HUES6 (cell line): ENCODE results near the gene NFIA.

ENCODE experiments used
- H3K27ac ChIP-seq: 2 replicates; pipeline ENCODE4 v1.7.0; 2013; ENCODE audit warnings: low read depth, mild to moderate bottlenecking, low read length, inconsistent platforms
- H3K27me3 ChIP-seq: 2 replicates; pipeline ENCODE4 v1.6.1; 2013; ENCODE audit warnings: low read length; ENCODE audit not compliant: control insufficient read depth, insufficient read depth
- H3K36me3 ChIP-seq: 2 replicates; pipeline ENCODE4 v1.6.1; 2013; ENCODE audit warnings: low read length; ENCODE audit not compliant: control insufficient read depth, insufficient read depth
- H3K4me1 ChIP-seq: 2 replicates; pipeline ENCODE4 v1.6.1; 2013; ENCODE audit warnings: low read length; ENCODE audit not compliant: control insufficient read depth, insufficient read depth
- H3K4me3 ChIP-seq: 2 replicates; pipeline ENCODE4 v1.5.1; 2013; ENCODE audit warnings: low read depth, low read length
- H3K9ac ChIP-seq: one replicate; pipeline ENCODE4 v1.6.1; 2013; ENCODE audit warnings: mild to moderate bottlenecking, low read length
- H3K9me3 ChIP-seq: 2 replicates; pipeline ENCODE4 v1.6.1; 2013; ENCODE audit warnings: low read depth, low read length; ENCODE audit not compliant: control insufficient read depth, insufficient read depth

Gene NFIA

DNA sequence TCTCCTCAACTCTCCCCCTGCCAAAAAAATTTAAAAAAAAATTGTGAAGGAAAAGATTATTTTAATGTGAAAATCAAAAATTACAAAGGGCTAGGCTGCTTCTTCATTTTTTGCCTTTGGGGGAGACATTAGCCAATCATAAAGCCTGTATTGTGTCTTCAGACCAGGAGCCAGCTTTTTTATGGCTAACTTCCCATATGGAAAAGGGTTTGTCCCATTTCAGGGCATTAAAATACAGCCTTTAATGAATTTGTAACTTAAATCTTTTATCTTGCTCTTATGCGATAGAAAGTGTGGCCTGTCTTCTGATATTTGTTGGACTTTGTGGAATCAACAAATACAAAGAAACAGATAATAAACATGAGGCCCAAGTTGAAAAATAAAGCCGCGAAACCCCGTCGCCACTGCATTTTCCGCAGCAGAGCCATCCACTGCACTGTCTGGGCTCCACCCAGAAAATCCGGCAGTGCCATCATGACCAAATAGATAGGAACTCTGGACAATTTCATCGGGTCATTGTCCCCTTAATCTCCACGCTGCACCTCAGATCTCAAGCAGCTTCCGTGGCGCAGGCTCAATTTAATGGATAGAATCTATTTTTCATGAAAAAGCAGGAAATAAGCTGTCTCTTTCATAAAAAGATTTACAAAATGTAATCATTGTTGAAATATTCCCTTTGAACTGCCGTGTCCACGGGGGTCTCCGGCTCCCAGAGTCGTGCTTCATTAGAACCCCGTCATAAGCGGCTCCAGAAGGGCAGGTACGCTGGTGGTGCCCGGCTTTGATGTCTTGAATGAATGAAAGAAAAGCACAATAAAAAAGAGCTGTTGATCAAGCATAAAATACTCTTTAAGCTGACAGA is 365.0 kb downstream of the NFIA start:
- H3K4me1 ChIP-seq, result peaks cover 1% of the 10 kb centered on the region
- no peak overlapping the region for H3K9ac ChIP-seq
- H3K4me3 ChIP-seq, result no peak overlapping the region
- H3K27me3 ChIP-seq, result no peaks in the 10 kb centered on the region
- H3K27ac ChIP-seq, result no peak overlapping the region
- H3K9me3 ChIP-seq, result no peaks in the 10 kb centered on the region
- no peaks in the 10 kb centered on the region for H3K36me3 ChIP-seq

DNA sequence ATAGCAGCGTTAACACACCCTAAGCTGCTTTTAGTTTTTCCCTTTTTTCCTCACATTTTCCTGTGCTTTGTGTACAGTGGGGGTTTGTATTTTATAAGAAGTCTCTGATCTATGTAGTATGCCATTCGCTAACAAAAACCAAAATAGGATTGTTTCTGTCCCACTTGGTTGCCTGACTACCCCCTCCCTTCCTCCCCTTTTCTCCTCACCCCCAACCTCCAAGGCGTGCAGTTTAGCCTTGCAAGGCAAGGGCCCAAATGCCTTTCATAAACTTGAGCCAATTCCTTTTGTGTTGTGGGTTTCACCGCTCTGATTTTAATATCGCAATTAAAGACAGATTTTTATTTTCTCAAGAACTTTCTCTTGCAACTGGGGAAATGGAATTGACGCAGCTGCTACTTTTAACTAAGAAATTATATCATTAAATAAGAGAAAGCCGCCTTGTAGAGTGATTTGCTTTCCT is 365.6 kb downstream of the NFIA start:
- H3K4me3 ChIP-seq, result no peak overlapping the region
- peaks cover 8% of the 10 kb centered on the region for H3K4me1 ChIP-seq
- H3K9ac ChIP-seq, result no peak overlapping the region
- H3K27me3 ChIP-seq, result no peaks in the 10 kb centered on the region
- H3K27ac ChIP-seq, result no peak overlapping the region
- H3K9me3 ChIP-seq, result no peaks in the 10 kb centered on the region
- no peaks in the 10 kb centered on the region for H3K36me3 ChIP-seq

DNA sequence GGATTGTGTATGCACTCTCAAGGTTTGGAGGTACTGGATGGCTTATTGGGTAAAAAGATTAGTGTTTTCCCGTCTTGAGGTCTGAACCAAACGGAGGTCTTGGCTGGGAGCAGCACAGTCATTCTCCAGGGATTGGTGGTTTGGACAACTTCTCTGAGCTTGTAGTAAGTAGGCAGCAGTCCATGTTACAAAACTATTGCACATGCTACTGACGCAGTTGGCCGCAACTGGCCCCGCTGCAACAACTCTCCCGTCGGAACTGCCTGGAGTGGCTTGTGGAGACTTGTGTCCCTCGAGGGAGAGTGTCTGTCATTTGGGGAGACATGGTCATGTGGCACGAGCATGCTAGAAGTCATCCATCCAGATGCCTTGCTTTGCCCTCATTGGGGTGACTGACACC is 366.6 kb downstream of the NFIA start:
- no peak overlapping the region for H3K4me3 ChIP-seq
- no peaks in the 10 kb centered on the region for H3K9me3 ChIP-seq
- no peak overlapping the region for H3K27ac ChIP-seq
- H3K4me1 ChIP-seq, result peaks cover 16% of the 10 kb centered on the region
- no peaks in the 10 kb centered on the region for H3K36me3 ChIP-seq
- H3K9ac ChIP-seq, result no peak overlapping the region
- no peaks in the 10 kb centered on the region for H3K27me3 ChIP-seq

DNA sequence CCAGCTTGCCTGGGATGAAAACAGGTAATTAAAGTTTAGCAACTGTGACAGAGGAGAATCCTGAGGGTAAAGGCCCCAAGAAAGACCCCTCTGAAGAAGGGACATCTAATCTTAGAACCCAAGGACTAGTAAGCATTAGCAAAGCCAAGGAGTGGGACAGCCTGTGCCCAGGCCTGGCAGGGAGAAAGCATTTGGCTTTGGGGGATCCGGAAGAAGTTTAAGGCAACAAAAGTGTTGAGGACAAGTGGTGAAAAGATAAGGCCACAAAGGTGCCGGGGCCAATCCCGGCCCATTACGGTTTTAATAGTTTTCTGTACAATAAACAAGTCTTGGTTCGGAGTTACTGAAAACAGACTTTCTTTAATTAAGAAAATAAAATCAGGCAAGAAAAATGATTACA is 367.0 kb downstream of the NFIA start:
- no peaks in the 10 kb centered on the region for H3K36me3 ChIP-seq
- no peak overlapping the region for H3K27ac ChIP-seq
- no peak overlapping the region for H3K9ac ChIP-seq
- H3K4me3 ChIP-seq, result no peak overlapping the region
- H3K27me3 ChIP-seq, result no peaks in the 10 kb centered on the region
- H3K9me3 ChIP-seq, result no peaks in the 10 kb centered on the region
- peaks cover 17% of the 10 kb centered on the region for H3K4me1 ChIP-seq

DNA sequence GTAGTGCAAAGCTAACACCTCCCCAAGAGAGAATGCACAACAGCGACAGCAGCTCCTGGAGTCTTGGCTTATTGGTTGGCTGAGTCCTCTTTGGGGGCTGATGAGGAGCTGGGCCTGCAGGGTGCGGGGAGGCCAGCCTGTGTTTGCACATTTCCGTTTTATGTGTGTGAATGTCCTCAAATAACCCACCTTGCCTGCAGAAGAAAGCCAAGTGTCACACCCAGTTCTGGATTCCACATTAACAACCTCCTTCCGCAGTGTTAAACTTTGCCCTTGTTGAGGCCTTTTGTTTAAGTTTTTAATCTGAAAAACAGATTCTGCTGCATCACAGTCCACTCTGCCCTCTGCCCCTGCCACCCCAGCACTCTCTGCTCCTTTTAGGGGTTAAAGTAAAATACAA is 368.1 kb downstream of the NFIA start:
- Histone ChIP-seq H3K4me3 (no peak overlapping the region), H3K27ac (no peak overlapping the region), H3K27me3 (no peaks in the 10 kb centered on the region), H3K4me1 (peaks cover 17% of the 10 kb centered on the region), H3K36me3 (no peaks in the 10 kb centered on the region), H3K9me3 (no peaks in the 10 kb centered on the region), H3K9ac (no peak overlapping the region)

DNA sequence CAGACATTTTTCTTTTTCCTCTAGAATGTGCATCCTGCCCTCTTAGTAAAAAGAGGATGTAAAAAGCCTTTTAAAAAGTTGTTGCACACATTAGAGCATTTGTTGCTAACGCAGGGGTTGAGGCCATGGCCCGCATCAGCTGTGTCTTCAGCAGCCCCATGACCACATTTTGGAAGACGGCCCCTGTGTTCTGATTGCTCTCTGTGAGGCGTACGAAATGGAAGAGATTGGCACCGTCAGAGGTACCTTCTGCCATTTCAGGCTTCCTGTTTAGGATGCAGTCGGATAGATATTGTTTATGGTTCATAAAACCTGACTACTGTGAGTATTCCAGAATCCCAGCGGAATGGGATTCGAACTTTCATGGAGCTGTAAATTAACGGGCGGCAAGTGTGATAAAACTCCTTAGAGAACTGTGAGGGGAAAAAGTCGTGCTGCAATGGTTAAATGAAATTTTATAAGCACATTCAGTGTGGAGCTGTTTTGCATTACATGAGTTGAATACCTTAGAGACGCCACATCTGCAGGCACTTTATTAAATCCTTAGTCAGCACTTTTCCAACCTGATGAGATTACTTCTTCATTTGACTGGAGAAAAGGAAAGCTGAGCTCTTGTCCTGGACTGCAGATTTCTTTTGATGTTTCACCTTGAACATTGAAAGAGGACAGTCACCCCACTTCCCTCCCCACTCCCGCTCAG is 368.7 kb downstream of the NFIA start:
- H3K4me3 ChIP-seq, result no peak overlapping the region
- H3K4me1 ChIP-seq, result peaks cover 17% of the 10 kb centered on the region
- no peaks in the 10 kb centered on the region for H3K9me3 ChIP-seq
- no peak overlapping the region for H3K9ac ChIP-seq
- no peaks in the 10 kb centered on the region for H3K36me3 ChIP-seq
- no peak overlapping the region for H3K27ac ChIP-seq
- no peaks in the 10 kb centered on the region for H3K27me3 ChIP-seq

DNA sequence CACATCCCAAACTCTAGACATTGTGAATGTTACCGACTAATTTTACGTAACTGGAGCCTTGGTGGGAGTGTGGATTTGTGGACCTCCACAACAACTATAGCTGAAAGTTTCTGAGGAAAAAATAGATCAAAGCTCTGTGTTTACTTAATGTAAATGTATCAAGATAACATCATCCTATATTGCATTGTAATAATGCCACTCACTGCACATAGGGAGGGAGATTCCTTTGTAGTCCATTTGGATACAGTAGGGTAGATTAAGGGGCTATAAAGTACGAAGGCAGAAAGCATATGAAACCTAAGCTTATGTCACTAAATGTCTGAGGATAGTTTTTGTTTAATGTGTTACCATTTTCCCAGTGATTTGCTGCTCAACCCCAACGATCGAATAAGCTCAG is 369.2 kb downstream of the NFIA start:
- Histone ChIP-seq H3K4me3 (no peak overlapping the region), H3K27ac (no peak overlapping the region), H3K4me1 (peaks cover 17% of the 10 kb centered on the region), H3K27me3 (no peaks in the 10 kb centered on the region), H3K9me3 (no peaks in the 10 kb centered on the region), H3K36me3 (no peaks in the 10 kb centered on the region), H3K9ac (no peak overlapping the region)

DNA sequence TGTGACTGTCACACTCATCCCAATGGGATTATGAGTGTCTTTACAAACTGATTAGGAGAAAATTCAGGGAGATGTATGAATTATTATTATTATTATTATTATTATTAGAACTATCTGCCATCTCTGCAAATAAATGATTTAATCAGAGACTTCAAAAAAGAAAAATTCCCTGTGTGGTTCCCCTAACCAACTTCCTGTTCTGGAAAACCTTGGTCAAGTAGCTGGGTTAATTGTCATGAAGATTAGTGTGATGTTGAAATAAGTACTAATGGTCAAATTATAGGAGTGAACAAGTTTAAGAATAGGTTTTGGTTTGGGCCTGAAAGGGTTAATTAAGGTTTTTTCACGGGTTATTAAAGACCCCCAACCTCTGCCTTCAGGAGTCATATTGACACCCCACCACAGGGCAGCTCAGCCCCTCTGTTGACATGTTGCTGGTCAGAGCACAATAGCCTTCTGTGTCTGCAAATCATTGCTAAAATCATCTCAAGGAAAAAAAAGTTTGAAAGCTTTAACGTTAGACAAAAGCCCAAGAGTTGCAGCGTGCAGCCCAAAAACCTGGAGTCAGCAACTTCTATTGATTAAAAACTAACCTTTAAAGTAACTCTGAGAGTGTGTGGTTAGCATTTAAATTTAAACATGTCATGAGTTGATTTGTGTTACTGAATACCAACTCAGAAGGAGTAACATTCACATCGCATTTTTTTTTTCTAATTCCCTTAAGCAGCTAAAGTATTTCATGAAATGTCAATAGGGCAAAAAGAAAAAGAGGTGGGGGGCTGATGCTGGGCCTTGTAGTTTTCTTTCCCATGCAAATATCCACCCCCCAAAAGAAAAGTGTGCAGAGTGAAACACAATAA is 370.0 kb downstream of the NFIA start:
- Histone ChIP-seq H3K9ac (no peak overlapping the region), H3K36me3 (no peaks in the 10 kb centered on the region), H3K4me1 (peaks cover 17% of the 10 kb centered on the region), H3K27ac (no peak overlapping the region), H3K27me3 (no peaks in the 10 kb centered on the region), H3K4me3 (no peak overlapping the region), H3K9me3 (no peaks in the 10 kb centered on the region)

DNA sequence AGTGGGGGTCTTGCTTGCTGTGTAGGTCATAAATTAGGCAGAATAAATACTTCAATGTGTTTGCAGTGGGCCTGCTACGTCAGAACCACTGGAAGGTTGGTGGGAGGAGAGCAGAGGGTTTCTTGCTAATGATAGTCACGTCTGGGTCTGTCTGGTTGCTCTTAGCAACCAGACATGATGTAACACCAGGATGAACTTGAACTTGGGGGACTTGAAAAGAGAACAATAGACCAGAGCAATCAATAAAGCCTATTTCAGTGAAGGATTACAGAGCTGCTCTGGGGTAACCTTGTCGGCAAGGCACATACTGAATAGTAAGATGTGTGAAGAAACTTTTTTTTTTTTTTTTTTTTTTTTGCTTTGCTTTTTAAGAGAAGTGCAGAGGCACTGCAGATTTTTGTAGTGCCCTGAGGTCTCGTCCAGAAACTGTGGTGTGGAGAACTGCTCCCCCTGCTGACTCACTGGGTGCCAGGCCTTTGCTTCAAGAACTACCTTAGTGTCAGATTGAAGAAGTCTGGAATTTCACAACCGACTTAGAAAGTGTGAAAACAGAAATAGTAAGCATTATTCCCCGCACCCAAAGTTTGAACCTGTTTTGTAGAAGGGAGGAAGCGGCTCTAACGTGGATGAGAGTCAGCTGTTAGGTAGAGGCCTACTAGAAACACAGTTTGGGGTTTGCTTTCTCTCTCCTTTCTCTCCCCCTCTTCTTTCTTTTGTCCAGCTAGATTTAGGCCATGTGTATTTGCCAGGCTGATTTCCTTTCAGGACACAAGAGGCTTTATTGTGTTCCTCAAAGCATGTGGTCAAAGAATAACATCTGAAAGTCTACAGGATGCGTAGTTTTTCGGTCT is 371.0 kb downstream of the NFIA start:
- Histone ChIP-seq H3K4me1 (peaks cover 17% of the 10 kb centered on the region), H3K36me3 (no peaks in the 10 kb centered on the region), H3K27ac (no peak overlapping the region), H3K4me3 (no peak overlapping the region), H3K9me3 (no peaks in the 10 kb centered on the region), H3K27me3 (no peaks in the 10 kb centered on the region), H3K9ac (peak overlapping the region; percentile 49)

DNA sequence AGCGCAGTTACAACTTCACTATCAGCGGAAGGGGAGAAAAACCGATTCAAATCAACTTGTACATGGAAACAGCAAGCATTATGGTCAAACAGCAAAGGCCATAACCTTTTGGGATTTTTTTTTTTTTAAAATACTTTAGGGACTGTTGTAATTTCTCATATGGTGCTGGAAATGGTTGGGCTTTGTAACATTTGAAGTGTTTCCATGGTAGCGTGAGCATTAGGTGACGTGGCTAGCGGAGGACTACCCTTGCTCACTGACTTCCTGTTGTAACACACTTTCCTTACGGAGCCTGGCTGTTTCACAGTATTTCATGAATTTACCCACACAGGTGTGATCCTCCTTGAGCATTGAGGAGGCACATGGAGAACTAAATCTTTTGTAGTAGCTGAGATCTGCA is 373.0 kb downstream of the NFIA start:
- H3K27ac ChIP-seq, result no peak overlapping the region
- H3K4me3 ChIP-seq, result no peak overlapping the region
- H3K9ac ChIP-seq, result no peak overlapping the region
- H3K36me3 ChIP-seq, result no peaks in the 10 kb centered on the region
- no peaks in the 10 kb centered on the region for H3K9me3 ChIP-seq
- no peaks in the 10 kb centered on the region for H3K27me3 ChIP-seq
- peaks cover 24% of the 10 kb centered on the region for H3K4me1 ChIP-seq
